GM19468 (cell line): ENCODE measurements around the gene AGRP.
A peak's percentile ranks its signal among the peaks of the same experiment; 100 is the strongest.
"Not testable (repeated sequence)": the region's sequence is repeated elsewhere in the genome, so short reads cannot be mapped to it uniquely, and the experiment has no call there.

Source experiments
- ATAC-seq: cut with Tn5 transposase; IDR thresholded peaks from one replicate; pipeline ENCODE4 v1.9.1; 2021; ENCODE audit warnings: mild to moderate bottlenecking, moderate library complexity, moderate number of reproducible peaks; ENCODE audit not compliant: unreplicated experiment; ENCODE audit errors: extremely low read depth

Gene AGRP

DNA sequence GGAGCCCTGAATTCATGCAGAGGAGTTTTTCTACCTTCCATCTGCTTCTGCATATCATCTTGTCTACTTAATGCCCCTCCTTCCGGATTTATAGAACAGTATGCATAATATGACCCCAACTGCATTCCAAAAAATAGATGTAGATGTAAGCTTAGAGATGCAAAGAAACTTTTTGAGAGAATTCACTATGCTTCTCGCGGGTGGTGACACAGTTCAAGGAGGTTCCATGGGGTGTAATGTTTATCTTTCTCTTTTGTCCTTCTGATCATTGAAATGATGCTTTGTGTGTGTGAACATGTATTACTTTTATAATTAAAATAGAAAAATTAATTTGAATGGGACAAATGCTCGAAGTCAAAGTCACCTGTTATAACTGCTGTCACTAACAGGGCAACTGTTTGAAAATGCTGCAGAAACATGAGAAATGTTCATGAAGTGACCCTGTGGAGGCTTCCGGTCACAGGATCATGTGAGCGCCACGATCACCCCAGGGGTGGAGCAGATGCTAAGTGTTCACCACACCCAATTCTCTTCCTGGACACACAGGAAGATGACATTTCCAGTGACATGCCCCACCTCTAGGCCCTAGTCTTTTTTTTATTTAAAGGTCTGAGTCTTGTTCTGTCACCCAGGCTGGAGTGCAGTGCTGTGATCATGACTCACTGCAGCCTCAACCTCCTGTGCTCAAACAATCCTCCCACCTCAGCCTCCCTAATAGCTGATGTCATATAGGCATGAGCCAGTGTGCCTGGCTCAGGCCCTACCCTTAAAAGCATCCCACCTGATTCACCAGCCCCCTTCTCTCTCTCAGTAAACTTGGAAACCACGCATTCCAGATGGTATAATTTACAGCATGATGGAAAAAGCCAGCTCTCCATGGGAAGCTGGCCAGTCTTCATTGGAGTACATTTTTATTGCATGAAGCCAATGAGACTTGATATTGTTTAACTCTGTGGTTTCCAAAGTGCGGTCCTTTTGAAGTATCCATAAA is 21.0 kb upstream of the AGRP start:
- no peak for ATAC-seq

DNA sequence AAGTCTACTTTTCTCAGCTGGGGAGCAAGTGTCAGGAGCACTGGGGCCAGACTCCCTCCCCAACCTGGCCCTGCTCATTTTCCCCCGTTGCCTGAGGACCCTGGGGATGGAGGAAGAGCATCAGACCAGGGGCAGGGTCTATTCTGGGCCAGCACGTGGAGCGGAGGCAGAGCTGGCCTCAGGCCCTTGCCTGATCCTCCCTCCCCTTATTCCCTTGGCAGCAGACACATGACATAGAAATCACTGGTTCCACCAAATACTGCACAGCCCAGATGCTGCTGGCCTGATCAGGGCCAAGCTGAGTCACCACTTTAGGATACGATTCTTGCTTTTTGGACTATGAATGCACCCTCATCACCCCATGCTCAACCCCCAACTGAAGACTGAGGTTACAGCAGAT is 15.8 kb upstream of the AGRP start:
- no peak for ATAC-seq

DNA sequence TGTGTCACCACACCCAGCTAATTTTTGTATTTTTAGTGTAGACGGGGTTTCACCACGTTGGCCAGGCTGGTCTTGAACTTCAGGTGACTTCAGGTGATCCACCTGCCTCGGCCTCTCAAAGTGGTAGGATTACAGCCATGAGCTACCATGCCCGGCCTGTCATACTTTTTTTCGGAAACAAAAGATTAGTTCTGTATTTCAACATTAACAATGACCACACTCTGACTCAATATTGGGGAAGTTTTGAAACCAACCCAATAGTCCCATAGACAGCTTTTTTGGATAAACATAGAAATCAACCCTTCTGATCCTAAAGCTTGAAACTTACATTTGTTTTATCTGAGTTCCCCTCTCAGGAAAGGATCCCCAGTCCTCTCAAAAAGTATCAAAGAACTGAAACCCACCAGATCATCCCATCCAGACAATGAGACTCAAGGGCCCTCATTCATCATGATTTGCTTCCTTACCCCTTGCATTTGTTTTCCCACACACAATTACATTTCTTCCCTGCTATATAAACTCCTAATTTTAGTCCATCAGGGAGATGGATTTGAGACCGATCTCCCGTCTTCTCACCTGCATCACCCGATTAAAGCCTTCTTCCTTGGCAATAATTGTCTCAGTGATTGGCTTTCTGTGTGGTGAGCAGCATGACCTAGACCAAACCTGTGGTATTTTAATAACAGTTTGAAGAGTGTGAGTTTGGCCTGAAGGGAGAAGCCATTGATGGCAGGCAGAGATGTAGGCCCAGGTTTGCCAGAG is 7.2 kb upstream of the AGRP start:
- no peak for ATAC-seq

DNA sequence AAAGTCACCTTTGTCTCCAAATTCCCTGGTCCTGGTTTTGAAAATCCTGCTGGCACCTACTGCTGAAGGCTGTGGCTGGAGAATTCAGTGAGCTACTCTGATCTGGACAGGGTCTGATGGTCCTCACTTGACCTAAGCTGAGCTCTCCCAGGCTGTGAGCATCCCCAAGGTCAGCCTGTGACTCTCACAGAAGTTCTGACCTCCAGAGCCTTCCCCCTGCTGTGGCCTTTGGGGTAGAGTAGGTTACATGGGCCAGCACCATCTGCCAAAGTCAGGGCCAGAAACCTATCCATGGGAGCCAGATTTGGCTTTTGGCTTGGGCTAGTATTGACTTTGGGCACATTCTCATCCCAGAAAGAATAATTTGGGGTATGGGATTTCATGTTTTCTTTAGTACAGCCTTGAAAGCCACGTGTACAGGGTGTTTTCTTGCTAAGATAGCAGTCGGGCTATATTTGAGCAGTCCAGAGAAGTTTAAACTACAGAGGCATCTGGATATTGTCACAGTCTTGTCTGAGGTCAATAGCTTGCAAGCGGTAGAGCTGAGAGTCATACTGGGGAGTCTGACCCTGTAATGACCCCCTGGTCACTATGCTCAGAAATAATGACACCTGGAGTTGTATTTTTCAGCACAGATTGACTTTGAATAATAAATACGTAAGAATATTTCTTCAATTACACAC is 6.2 kb upstream of the AGRP start:
- ATAC-seq, result no peak

DNA sequence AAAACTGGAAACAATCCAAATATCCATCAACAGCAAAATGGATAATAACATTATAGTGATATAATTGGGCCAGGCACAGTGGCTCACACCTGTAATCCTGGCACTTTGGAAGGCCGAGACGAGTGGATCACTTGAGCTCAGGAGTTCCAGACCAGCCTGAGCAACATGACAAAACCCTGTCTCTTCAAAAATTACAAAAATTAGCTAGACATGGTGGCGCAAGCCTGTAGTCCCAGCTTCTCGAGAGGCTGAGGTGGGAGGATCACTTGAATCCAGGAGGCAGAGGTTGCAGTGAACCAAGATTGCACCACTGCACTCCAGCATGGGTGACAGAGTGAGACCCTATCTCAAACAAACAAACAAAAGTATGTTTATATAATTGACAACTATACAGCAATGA is 4.2 kb upstream of the AGRP start:
- ATAC-seq, result not testable (repeated sequence)

DNA sequence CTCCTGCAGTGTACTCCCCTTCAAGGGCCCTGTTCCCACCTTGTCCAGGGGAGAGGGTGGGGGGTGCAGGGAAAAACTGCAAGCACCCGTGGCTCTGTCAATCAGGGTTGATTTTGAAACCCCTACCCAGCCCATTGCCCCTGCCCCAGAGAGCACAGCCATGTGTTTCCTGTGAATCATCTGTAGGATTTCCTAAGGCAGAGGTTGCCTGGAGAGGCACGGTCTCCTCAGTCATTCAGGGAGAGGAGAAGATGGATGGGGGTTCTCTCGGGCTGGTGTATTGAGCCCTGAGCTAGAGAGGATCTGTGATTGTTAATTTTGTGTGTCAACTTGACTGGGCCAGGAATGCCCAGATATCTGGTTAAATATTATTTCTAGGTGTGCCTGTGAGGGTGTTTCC is 3.5 kb upstream of the AGRP start:
- no peak for ATAC-seq

DNA sequence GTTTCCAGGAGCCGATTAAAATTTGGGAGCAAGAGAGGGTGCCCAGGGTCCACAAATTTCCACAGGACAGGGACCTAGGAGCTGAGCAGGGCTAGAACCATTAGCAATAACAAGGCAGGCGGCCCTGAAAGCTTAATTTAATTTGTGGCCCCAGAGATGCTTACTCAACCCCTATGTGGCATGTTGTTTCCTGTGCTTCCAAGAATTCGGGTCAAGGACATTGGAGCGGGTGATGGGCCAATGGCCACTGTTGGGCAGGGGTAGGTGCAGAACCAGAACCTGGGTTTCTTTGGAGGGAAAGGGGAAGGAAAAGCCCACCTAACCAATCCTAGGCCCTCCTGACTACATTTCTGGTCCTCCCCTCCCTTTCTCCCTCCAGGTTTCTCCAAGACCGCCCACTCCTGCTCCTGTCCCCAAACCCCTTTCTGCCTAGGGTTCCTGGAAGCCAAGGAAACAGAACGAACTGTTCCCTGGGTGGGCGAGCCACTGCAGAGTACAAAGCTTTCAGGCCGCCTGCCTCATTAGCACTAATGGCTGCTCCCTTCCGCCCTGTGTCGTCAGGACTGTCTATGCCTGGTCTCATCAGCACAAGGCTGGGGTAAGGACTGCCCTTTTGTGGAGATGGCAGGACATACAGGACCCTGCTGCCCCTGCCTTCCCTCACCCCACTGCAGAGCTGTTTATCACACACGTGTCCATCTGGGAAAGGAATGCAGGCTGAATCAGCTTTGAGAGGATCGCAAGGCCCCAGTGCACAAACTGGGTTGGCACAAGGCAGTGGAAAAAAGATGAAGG is 581 bp upstream of the AGRP start:
- no peak for ATAC-seq

DNA sequence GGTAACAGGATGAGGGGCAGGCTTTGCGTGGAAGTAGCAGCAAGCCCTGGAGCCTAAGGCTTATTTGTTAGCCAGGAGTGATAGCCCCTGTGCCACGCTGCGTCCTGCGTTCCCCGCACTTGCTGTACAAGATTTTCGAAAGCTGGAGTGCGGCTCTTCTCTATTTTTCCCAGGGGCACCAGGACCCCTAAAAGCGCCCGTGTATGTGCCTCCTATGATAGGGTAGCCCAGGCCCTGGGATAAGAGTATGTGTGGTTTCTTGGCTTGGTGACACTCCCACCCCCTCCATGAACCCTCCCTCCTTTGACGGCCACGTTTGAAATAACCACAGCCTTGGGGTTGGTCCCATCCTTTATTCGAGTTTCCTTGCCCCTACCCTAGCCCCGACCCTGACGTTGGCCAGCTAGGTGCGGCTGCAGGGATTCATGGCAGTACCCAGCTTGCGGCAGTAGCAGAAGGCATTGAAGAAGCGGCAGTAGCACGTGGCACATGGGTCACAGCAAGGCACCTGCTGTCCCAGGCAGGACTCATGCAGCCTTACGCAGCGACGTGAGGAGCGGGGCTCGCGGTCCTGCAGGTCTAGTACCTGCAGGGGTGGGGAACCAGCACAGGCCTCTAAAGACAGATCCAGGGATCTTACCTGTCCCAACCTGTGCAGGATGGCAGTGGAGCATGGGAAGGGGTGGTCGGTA is 968 bp downstream of the AGRP start:
- ATAC-seq, result no peak

DNA sequence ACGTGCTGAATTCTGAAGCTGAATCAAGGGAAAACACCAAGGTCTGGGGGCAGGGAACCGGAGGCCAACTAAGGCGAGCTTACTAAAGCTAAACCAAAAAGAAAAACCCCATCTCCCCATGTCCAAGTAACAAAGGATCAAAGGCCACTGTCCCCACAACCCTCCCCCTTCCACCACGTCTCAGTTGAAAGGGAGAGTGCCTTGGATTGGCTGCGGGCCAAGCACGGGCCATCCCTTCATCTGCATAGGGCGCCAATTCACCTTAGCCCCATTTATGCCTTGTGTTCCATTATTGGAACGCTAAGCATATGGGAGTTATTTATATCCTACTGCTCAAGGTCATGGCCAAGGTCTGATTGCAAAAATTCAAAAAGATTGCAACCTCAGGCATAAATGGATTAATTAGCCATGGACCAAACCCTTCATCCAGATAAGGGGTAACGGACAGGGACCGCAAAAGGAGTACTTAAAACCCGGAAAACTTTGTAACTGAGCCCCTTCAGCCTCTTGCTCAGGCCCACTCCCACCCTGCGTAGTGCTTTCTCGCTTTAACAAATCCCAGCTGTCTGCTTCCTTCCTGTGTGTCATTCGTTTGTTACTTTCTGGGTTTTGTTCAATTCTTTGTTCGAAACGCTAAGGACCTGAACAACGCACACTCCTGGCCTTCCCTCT is 1.6 kb downstream of the AGRP start:
- ATAC-seq, result no peak

DNA sequence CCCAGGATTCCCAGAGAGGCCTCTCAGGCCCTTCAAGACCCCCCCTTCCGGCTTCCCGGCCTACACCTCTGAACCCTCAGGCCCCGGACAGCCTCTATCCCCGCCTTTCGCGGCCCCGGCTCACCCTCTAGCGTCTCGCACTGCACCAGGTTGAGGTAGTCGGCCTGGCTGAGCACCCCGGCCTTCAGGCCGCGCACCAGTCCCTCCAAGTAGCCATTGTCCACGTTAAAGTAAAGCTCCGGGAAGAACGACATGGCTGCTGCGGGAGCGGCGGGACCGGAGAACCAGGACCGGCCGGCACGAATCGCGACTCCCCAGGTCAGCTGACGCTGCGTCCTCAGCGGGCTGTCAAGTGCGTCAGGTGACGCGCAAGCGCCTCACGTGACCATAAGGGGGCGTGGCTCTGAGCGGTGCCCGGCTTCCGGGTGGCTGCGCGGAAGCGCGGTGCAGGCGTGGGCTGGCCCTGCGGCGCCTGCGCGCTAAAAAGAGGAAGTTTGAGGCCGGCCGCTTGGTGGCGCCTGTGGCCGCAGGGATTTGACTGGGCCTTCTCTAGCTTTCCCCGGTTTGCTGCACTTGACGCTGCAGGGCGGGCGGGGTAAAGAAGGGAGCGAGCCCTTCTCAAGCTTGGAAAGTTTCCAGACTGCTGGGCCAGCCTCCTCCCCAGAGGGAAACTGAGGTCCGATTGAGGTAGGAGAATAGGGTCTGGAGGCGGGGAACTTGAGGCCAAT is 2.4 kb downstream of the AGRP start, which contains the start of gene ATP6V0D1:
ATP6V0D1 (minus strand) TSS at position 325 of the 728 bp plus-strand sequence; CDS start at position 254, 71 bp downstream.
- ATAC-seq, result peak; percentile 90

DNA sequence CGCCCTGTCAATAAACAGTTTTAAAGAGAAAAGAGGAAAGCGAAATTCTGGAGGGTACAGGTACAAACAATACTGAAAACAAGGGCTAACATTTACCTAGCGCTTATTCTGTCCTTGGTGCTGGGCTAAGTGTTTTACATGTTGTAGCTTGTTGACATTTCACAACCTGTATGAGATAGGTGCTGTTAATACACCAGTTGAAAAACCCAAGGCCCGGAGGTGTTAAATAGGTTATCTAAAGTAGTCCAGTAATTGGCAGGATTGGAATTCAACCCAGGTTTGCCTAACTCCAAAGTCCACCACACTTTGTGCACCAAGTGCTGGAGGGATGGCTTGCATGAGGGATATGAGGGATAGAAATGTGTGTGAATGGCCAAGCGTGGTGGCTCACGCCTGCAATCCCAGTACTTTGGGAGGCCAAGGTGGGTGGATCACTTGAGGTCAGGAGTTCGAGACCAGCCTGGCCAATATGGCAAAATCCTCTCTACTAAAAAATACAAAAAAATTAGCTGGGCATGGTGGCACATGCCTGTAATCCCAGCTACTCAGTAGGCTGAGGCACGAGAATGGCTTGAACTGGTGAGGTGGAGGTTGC is 5.3 kb downstream of the AGRP start:
- ATAC-seq, result no peak

DNA sequence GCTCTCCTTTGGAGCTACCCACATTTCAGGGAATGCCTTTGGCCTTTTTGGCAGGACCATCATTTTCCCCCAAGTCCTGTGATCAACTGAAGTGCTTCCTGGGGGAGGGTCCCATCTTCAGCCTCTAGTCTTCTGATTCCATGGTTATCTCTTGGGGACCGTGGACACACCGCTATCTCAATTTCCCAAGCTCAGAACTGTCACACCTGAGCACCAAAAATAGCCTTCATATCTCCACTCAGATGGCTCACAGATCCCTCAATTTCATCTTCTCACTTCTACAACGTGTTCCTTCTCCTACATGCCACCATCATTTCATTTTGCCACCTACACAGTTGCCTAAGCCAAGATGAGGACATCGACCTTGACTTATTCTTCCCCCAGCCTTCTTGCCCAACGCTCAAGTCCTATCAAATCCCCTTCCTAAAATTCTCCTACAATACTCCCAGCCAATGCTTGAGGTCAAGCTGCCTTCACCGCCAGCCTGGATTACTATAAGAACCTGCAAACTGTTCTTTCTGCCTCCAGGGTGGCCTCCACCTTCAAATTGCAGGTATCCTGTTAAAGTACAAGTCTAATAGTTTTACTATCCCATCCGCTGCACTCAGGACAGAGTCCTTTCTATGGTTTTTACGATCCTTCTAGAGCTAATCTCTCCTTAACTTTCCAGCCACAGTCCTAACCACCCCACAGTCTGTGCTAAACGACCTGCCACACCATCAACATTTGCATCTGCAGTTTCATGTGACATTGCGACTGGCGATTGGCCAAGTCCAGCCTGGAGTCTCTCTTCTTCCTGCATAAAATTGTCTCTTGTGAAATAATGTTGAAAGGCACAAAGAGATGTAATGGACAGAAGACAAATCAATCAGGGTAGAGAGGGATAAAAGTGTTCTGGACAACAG is 8.5 kb downstream of the AGRP start:
- ATAC-seq, result no peak

DNA sequence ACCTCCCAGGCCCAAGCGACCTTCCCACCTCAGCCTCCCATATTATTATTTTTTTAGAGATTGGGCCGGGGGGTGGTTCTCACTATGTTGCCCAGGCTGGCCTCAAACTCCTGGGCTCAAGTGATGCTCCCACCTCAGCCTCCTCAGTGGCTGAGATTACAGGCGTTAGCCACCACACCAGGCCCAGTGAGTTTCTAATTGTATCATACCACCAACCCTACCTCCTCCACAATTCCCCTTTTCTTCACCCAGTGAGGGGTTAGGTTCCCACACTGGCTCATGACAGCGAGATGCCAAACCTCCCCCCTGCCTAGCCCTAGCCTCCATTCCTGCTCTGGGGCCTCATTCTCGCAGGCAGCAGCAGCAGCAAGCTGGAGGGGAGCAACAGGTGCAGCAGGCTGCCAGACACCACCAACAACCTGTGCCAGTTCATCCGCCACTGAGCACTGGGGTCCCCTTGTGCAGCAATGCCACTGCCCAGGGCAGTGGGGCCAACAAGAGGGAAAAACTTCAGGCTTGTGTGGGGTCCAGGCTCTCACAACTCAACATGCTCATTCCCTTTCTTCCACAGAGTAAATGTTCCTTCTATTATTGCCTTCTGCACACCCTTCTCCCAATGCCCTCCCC is 11.5 kb downstream of the AGRP start:
- ATAC-seq, result no peak

DNA sequence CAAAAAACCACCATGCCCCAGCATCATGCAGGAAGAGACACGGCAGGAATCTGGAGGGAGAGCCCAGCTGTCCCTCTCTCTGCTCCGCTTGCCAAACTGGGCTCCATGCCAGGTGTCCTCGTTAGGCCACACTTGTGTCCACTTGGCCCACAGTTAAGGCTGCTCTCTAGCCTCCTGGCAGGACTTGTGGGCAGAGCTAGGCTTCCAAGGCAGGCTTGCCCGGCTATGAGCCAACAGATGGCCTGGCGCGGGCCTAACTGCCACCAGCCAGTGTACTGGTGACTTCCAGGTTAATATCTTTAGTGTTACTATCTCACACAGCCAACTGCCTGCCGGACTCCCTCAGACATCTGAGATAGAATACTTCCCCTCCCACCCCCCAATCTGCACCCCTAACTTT is 13.0 kb downstream of the AGRP start:
- ATAC-seq, result no peak

DNA sequence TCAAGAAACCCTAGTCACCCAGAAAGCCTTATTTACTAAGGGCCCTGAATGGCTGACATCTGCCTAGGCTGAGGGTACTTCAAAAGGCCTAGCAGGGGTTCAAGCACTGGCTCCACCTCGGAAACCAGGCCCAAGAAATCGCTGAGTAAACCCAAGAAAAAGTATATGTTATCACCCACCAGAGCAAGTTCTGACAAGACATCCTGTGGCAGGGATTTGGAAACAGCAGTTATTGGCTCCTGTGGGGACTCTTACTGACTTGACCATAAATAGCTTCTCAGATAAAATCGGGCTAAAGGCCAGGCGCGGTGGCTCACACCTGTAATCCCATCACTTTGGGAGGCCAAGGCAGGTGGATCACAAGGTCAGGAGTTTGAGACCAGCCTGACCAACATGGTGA is 14.6 kb downstream of the AGRP start:
- no peak for ATAC-seq

DNA sequence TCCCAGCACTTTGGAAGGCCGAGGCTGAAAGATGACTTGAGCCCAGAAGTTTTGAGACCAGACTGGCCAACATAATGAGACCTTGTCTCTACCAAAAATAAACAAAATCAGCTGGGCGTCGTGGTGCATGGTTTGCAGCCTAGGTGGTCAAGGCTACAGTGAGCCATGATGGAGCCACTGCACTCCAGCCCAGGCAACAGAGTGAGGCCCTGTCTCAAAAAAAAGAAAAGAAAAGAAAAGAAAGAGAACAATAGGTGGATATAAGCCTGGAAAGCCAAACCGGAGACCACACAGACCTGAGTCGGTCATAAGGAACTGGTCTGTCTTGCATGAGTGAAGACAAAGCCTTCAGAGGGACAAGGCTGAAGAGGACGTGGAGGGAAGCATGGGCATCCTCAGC is 16.8 kb downstream of the AGRP start:
- no peak for ATAC-seq
